H9 (cell line): ENCODE measurements around the gene MMRN2. TPM values are rescaled to one million over a fixed set of nuclear protein-coding genes. Genes with fewer than 3 reads are reported as not detected.

ENCODE experiments used
- DNase-seq: peaks from one replicate; pipeline ENCODE4 v3.0.0-alpha.2; 2017
- H2AFZ ChIP-seq: one replicate; pipeline ENCODE4 v1.6.1; 2013; ENCODE audit warnings: mild to moderate bottlenecking, low read length, control low read depth, moderate library complexity
- H2AK5ac ChIP-seq: 2 replicates; pipeline ENCODE4 v1.6.1; 2013; ENCODE audit warnings: low read length, control low read depth, mixed read lengths; ENCODE audit not compliant: insufficient read length
- H2BK120ac ChIP-seq: one replicate; pipeline ENCODE4 v1.6.1; 2013; ENCODE audit warnings: low read depth, mild to moderate bottlenecking, low read length, control low read depth, inconsistent platforms; ENCODE audit not compliant: poor library complexity, severe bottlenecking
- H2BK12ac ChIP-seq: 2 replicates; pipeline ENCODE4 v1.6.1; 2013; ENCODE audit warnings: low read length, control low read depth, mixed read lengths, low read depth; ENCODE audit not compliant: insufficient read length
- H2BK15ac ChIP-seq: 2 replicates; pipeline ENCODE4 v1.6.1; 2013; ENCODE audit warnings: low read depth, low read length, control low read depth
- H2BK20ac ChIP-seq: one replicate; pipeline ENCODE4 v1.6.1; 2013; ENCODE audit warnings: low read depth, mild to moderate bottlenecking, low read length, control low read depth, inconsistent platforms; ENCODE audit not compliant: poor library complexity, severe bottlenecking
- H2BK5ac ChIP-seq: 2 replicates; pipeline ENCODE4 v1.6.1; 2013; ENCODE audit warnings: low read length, control low read depth, mixed read lengths; ENCODE audit not compliant: insufficient read length
- H3K14ac ChIP-seq: 2 replicates; pipeline ENCODE4 v1.6.1; 2013; ENCODE audit warnings: low read length, control low read depth; ENCODE audit not compliant: insufficient read depth
- H3K18ac ChIP-seq: 2 replicates; pipeline ENCODE4 v1.6.1; 2013; ENCODE audit warnings: low read depth, mild to moderate bottlenecking, mixed read lengths, low read length, control low read depth; ENCODE audit not compliant: insufficient read length
- H3K23ac ChIP-seq: 2 replicates; pipeline ENCODE4 v1.6.1; 2013; ENCODE audit warnings: low read length, control low read depth, mixed read lengths, low read depth; ENCODE audit not compliant: insufficient read length
- H3K23me2 ChIP-seq: 2 replicates; pipeline ENCODE4 v1.6.1; 2013; ENCODE audit warnings: low read depth, mild to moderate bottlenecking, mixed read lengths, low read length, control low read depth; ENCODE audit not compliant: insufficient read length, poor library complexity, severe bottlenecking
- H3K27ac ChIP-seq: 2 replicates; pipeline ENCODE4 v1.5.1; 2013; ENCODE audit warnings: low read length, control low read depth, mixed read lengths, low read depth; ENCODE audit not compliant: insufficient read length
- H3K27me3 ChIP-seq: 2 replicates; pipeline ENCODE4 v1.6.1; 2013; ENCODE audit warnings: low read length, control low read depth, inconsistent platforms; ENCODE audit not compliant: insufficient read depth
- H3K4ac ChIP-seq: 2 replicates; pipeline ENCODE4 v1.6.1; 2013; ENCODE audit warnings: low read depth, mild to moderate bottlenecking, control low read depth, inconsistent platforms, low read length, moderate library complexity
- H3K4me1 ChIP-seq: 2 replicates; pipeline ENCODE4 v1.6.1; 2013; ENCODE audit warnings: low read length, control low read depth, inconsistent platforms; ENCODE audit not compliant: insufficient read depth
- H3K4me2 ChIP-seq: 2 replicates; pipeline ENCODE4 v1.6.1; 2013; ENCODE audit warnings: low read length, control low read depth, mixed read lengths; ENCODE audit not compliant: insufficient read length, insufficient read depth
- H3K56ac ChIP-seq: 2 replicates; pipeline ENCODE4 v1.6.1; 2013; ENCODE audit warnings: low read depth, mild to moderate bottlenecking, mixed read lengths, low read length, control low read depth; ENCODE audit not compliant: insufficient read length
- H3K79me1 ChIP-seq: 2 replicates; pipeline ENCODE4 v1.6.1; 2013; ENCODE audit warnings: low read depth, mild to moderate bottlenecking, moderate library complexity, low read length, control low read depth, inconsistent platforms; ENCODE audit not compliant: insufficient read depth, poor library complexity, severe bottlenecking
- H3K79me2 ChIP-seq: 2 replicates; pipeline ENCODE4 v1.6.1; 2013; ENCODE audit warnings: low read length, control low read depth, inconsistent platforms; ENCODE audit not compliant: insufficient read depth
- H3K9ac ChIP-seq: 2 replicates; pipeline ENCODE4 v1.6.1; 2013; ENCODE audit warnings: low read length, control low read depth, mixed read lengths; ENCODE audit not compliant: insufficient read length; ENCODE audit errors: extremely low read depth
- H3K9me3 ChIP-seq: one replicate; pipeline ENCODE4 v1.6.1; 2013; ENCODE audit warnings: low read depth, low read length, inconsistent platforms; ENCODE audit not compliant: control insufficient read depth
- H3T11ph ChIP-seq: one replicate; pipeline ENCODE4 v1.6.1; 2013; ENCODE audit warnings: mild to moderate bottlenecking, low read length, control low read depth, inconsistent platforms
- H4K20me1 ChIP-seq: one replicate; pipeline ENCODE4 v1.6.1; 2013; ENCODE audit not compliant: control insufficient read depth, insufficient read length, insufficient read depth
- H4K5ac ChIP-seq: 2 replicates; pipeline ENCODE4 v1.6.1; 2013; ENCODE audit warnings: low read depth, mild to moderate bottlenecking, mixed read lengths, low read length, control low read depth; ENCODE audit not compliant: insufficient read length
- H4K8ac ChIP-seq: replicated peaks from 2 replicates; pipeline ENCODE4 v1.6.1; 2013; ENCODE audit warnings: low read length, control low read depth, mixed read lengths, low read depth; ENCODE audit not compliant: insufficient read length
- H4K91ac ChIP-seq: 2 replicates; pipeline ENCODE4 v1.6.1; 2013; ENCODE audit warnings: low read depth, mild to moderate bottlenecking, moderate library complexity, mixed read lengths, low read length, control low read depth; ENCODE audit not compliant: insufficient read length
- H3K27ac Mint-ChIP-seq, 3 experiments: 2 replicates in 2 of 3; 3 replicates in 1 of 3; pipeline ENCODE4 v1.8.0; 2020 to 2021; ENCODE audit warnings: mixed read lengths in 3 of 3, mild to moderate bottlenecking in 1 of 3, moderate library complexity in 1 of 3
- H3K27me3 Mint-ChIP-seq: 2 replicates; pipeline ENCODE4 v1.8.0; 2021; ENCODE audit warnings: low read depth, mild to moderate bottlenecking, moderate library complexity, mixed read lengths
- H3K36me3 Mint-ChIP-seq, 3 experiments: 2 replicates in 2 of 3; 3 replicates in 1 of 3; pipeline ENCODE4 v1.8.0; 2020 to 2021; ENCODE audit warnings: low read depth in 3 of 3, mixed read lengths in 3 of 3; ENCODE audit not compliant: insufficient read depth in 1 of 3
- H3K4me1 Mint-ChIP-seq, 2 experiments: 2 replicates each; pipeline ENCODE4 v1.8.0; 2020; ENCODE audit warnings: mixed read lengths in 2 of 2
- H3K4me3 Mint-ChIP-seq, 2 experiments: 2 replicates in 1 of 2; 3 replicates in 1 of 2; pipeline ENCODE4 v1.8.0; 2020 to 2021; ENCODE audit warnings: mild to moderate bottlenecking in 2 of 2, mixed read lengths in 2 of 2, moderate library complexity in 1 of 2
- H3K9me3 Mint-ChIP-seq, 2 experiments: 2 replicates in 1 of 2; 3 replicates in 1 of 2; pipeline ENCODE4 v1.8.0; 2020; ENCODE audit warnings: mild to moderate bottlenecking in 2 of 2, mixed read lengths in 2 of 2, moderate library complexity in 1 of 2
- WGBS: extraction: QIAGEN DNeasy Blood & Tissue Kit; methylation state at CpG from one replicate; pipeline ENCODE4 v1.1.7; 2013; ENCODE audit warnings: missing lambda C conversion rate, low lambda C conversion rate, mixed read lengths; ENCODE audit not compliant: insufficient read length; ENCODE audit errors: extremely low coverage; 5-methylcytosine and 5-hydroxymethylcytosine counted together
- total RNA-seq: library from RNA; stranded (reverse); gene quantifications from 2 replicates; pipeline ENCODE4 v1.2.1, GENCODE V29; 2021
- TF ChIP-seq, protein P1 (sequence below): fragments of 200-600 bp; sonication (generic); conservative IDR thresholded peaks from 3 replicates; pipeline ENCODE4 v1.8.0; 2021; ENCODE audit warnings: antibody characterized with exemption, mild to moderate bottlenecking

The MMRN2 gene
- total RNA-seq, 1 experiment from 2014 or later: 1.0 TPM

GRCh38 chr10:86904600-86904999 lies 52.8 kb downstream of the MMRN2 start:
- no peak for DNase-seq
- Histone ChIP-seq H3K27me3 (no peaks in the 10 kb centered on the region), H2AFZ (no peak overlapping the region), H3K18ac (no peak overlapping the region), H3K4me1 (no peaks in the 10 kb centered on the region), H3K27ac (no peak overlapping the region), H4K91ac (no peak overlapping the region), H4K5ac (no peak overlapping the region), H4K20me1 (no peaks in the 10 kb centered on the region), H3T11ph (no peak overlapping the region), H3K23me2 (no peaks in the 10 kb centered on the region), H3K14ac (no peak overlapping the region), H2BK5ac (no peak overlapping the region), H4K8ac (no peak overlapping the region), H3K79me1 (no peaks in the 10 kb centered on the region), H2BK20ac (no peak overlapping the region), H3K4ac (no peak overlapping the region), H3K23ac (no peak overlapping the region), H3K56ac (no peak overlapping the region), H3K9me3 (no peaks in the 10 kb centered on the region), H2BK120ac (no peak overlapping the region), H2BK12ac (no peak overlapping the region), H2AK5ac (no peak overlapping the region), H3K9ac (no peak overlapping the region), H2BK15ac (no peak overlapping the region), H3K79me2 (0 out of 2 replicates have a peak, but pooled peaks cover 2% of the 10 kb centered on the region), H3K4me2 (no peak overlapping the region)
- TF ChIP-seq, protein P1, sequence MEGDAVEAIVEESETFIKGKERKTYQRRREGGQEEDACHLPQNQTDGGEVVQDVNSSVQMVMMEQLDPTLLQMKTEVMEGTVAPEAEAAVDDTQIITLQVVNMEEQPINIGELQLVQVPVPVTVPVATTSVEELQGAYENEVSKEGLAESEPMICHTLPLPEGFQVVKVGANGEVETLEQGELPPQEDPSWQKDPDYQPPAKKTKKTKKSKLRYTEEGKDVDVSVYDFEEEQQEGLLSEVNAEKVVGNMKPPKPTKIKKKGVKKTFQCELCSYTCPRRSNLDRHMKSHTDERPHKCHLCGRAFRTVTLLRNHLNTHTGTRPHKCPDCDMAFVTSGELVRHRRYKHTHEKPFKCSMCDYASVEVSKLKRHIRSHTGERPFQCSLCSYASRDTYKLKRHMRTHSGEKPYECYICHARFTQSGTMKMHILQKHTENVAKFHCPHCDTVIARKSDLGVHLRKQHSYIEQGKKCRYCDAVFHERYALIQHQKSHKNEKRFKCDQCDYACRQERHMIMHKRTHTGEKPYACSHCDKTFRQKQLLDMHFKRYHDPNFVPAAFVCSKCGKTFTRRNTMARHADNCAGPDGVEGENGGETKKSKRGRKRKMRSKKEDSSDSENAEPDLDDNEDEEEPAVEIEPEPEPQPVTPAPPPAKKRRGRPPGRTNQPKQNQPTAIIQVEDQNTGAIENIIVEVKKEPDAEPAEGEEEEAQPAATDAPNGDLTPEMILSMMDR: no peak
- no peak overlapping the region for H3K27ac Mint-ChIP-seq
- peaks cover 49 to 90% (median 84%) of the 10 kb centered on the region in 3 experiments; a peak in 6 of 7 replicates for H3K36me3 Mint-ChIP-seq
- H3K9me3 Mint-ChIP-seq: no peaks in the 10 kb centered on the region
- peaks cover 3% of the 10 kb centered on the region in 2 experiments for H3K4me1 Mint-ChIP-seq
- no CpG with 5 or more reads among the region's 2 CpGs for WGBS
- no peak overlapping the region for H3K4me3 Mint-ChIP-seq
- H3K27me3 Mint-ChIP-seq: no peaks in the 10 kb centered on the region
